Esophagus squamous epithelium (tissue), 5 donors: Measurements from ENCODE around the gene DNAJC12. TPM values are rescaled to one million over a fixed set of nuclear protein-coding genes. Genes with fewer than 3 reads are reported as not detected.

Experiments
- DNase-seq: peaks from one replicate; lab custom pipeline; 2025; lab: John Stamatoyannopoulos, UW
- H3K27ac ChIP-seq, 4 donors: fragments of 200-600 bp; sonication (generic); one replicate each; pipeline ENCODE4 v1.5.1; 2016 to 2019; ENCODE audit warnings: mild to moderate bottlenecking in 1 of 4
- H3K27me3 ChIP-seq, 4 donors: fragments of 200-600 bp; sonication (generic); 1 replicate in 3 of 4; 2 replicates in 1 of 4; pipeline versions ENCODE4 v1.5.1 to v1.6.0; 2017 to 2021; ENCODE audit warnings: antibody characterized with exemption in 1 of 4
- H3K36me3 ChIP-seq, 3 donors: fragments of 200-600 bp; sonication (generic); one replicate each; pipeline ENCODE4 v1.5.1; 2016 to 2019
- H3K4me1 ChIP-seq, 3 donors: fragments of 200-600 bp; sonication (generic); one replicate each; pipeline ENCODE4 v1.5.1; 2017 to 2019
- H3K4me3 ChIP-seq, 4 donors: fragments of 200-600 bp; sonication (generic); 1 replicate in 3 of 4; 2 replicates in 1 of 4; pipeline ENCODE4 v1.5.1; 2016 to 2019; ENCODE audit warnings: mild to moderate bottlenecking in 2 of 4, moderate library complexity in 1 of 4
- H3K9me3 ChIP-seq, 3 donors: fragments of 200-600 bp; sonication (generic); one replicate each; pipeline ENCODE4 v1.5.1; 2016 to 2019
- POLR2A ChIP-seq, 4 donors: fragments of 450-650 bp; IDR thresholded peaks; one replicate each; pipeline ENCODE4 v1.6.1; 2017; ENCODE audit warnings: antibody characterized with exemption in 4 of 4, mild to moderate bottlenecking in 4 of 4, moderate library complexity in 3 of 4
- WGBS, 2 donors: methylation state at CpG; one replicate each; pipeline ENCODE4 v1.1.5; 2018; 5-methylcytosine and 5-hydroxymethylcytosine counted together
- intact Hi-C: fragments of 100-400 bp; cut with DNase I; formaldehyde crosslinking; loops from one replicate; pipeline ENCODE4 v1.15.0; 2022
- total RNA-seq, 4 donors: library from RNA; depleted of rRNA; stranded (reverse); fragments of >200 nt; gene quantifications; one replicate each; pipeline ENCODE4 v1.1.0, GENCODE V29; 2016
- TF ChIP-seq, protein P1 (sequence below), 6 experiments: fragments of 450-650 bp in 4 of 6; fragments of 200-600 bp in 2 of 6; sonication (generic) in 2 of 6; IDR thresholded peaks; one replicate each; pipeline ENCODE4 v1.5.1; 2016 to 2019; ENCODE audit warnings: antibody characterized with exemption in 6 of 6, mild to moderate bottlenecking in 4 of 6, moderate library complexity in 4 of 6
- donor health status: DM: yes; HTN: yes; CAD: no.

Gene DNAJC12
- 1 to 10 TPM in 1 of 4 donors, under 1 TPM in 1, not detected in 2; 0.76 to 2.7 TPM for total RNA-seq

DNA sequence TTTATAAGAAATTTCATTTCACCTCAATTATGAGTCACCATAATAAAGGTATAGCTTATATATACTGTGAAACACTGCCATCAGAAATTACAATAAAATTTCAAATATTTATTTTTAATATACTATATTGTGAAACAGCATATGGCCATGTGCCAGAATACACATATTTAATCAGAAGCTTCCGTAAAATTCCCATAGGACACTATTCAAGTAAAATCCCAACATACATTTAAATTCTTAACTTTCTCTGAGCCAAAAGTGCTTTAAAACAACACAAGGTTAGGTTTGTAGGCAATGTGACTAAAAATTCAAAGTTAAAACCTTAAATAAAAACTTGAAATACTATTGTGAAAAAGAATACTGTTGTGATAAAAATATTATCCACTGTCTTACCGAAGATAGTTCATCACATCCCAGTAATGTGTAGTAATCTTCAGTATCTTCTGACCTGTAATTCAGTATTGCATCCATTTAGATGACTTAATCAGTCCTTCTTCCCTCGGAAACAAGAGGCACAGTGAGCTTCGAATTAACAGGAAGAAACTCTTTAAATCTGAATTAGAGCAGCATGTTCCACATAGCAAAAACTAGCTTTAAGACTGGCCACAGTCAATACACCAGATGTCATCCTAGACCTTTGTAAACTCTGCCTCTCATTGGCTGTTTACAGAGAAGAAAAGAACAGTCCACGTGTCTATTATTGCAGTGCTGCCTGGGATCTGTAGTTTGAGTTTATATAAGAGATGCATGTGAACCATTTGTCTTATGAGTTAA lies at the start of gene DNAJC12:
DNAJC12 (minus strand) TSS at position 648 of the 774 bp plus-strand sequence; CDS start at position 471, 177 bp downstream.
- Histone ChIP-seq H3K4me3 (peak within 1 kb of the TSS in 3 of 4 donors; percentile 8 to 59 (median 24)), H3K9me3 (no peaks in the 10 kb centered on the region), H3K4me1 (no peaks in the 10 kb centered on the region), H3K27me3 (no peaks in the 10 kb centered on the region), H3K27ac (peak within 1 kb of the TSS in 1 of 4 donors; percentile 52), H3K36me3 (no peaks in the 10 kb centered on the region)
- DNase-seq: no peak
- WGBS, 2 donors: 24 to 31% methylated on average over 5 of the region's 5 CpGs
- intact Hi-C loops: no loop called here
- no peak for TF ChIP-seq POLR2A (IDR thresholded peaks at IDR 0.05)
- TF ChIP-seq, protein P1, sequence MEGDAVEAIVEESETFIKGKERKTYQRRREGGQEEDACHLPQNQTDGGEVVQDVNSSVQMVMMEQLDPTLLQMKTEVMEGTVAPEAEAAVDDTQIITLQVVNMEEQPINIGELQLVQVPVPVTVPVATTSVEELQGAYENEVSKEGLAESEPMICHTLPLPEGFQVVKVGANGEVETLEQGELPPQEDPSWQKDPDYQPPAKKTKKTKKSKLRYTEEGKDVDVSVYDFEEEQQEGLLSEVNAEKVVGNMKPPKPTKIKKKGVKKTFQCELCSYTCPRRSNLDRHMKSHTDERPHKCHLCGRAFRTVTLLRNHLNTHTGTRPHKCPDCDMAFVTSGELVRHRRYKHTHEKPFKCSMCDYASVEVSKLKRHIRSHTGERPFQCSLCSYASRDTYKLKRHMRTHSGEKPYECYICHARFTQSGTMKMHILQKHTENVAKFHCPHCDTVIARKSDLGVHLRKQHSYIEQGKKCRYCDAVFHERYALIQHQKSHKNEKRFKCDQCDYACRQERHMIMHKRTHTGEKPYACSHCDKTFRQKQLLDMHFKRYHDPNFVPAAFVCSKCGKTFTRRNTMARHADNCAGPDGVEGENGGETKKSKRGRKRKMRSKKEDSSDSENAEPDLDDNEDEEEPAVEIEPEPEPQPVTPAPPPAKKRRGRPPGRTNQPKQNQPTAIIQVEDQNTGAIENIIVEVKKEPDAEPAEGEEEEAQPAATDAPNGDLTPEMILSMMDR (IDR thresholded peaks at IDR 0.05): no peak

DNA sequence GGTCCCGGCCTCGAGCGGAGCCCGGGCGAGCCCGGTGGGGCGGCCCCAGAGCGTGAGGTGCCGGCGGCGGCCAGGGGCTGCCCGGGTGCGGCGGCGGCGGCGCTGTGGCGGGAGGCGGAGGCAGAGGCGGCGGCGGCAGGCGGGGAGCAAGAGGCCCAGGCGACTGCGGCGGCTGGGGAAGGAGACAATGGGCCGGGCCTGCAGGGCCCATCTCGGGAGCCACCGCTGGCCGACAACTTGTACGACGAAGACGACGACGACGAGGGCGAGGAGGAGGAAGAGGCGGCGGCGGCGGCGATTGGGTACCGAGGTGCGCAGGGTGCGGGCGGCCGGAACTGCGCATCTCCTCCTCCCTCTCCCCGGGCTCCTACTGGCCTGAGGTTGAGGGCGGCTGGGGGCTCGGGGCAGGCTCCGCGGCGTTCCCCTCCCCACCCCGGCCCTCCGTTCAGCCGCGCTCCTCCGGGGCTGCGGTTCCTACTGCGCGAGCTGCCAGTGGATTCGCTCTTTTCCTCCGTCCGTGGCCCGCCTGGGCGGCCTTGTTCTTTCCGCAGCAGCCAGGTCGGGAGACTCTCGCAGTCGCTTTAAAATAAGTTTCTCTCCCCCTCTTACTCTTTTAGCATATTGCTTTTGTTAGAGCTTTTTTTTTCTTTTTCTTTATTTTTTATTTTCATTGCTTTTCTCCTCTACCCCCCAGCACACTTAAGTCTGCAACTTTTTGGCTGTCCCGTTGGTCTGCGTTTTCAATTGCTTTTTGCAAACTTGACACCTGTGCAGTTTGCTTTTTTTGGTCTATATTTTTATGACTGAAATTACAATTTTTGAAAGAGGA lies 47.1 kb upstream of the DNAJC12 start:
- Histone ChIP-seq H3K27me3 (no peaks in the 10 kb centered on the region), H3K27ac (peak overlapping the region; percentile 95 to 99 (median 96)), H3K9me3 (no peaks in the 10 kb centered on the region), H3K4me1 (peaks cover 0 to 36% (median 13%) of the 10 kb centered on the region in 3 donors), H3K4me3 (peak overlapping the region; percentile 59 to 92 (median 86)), H3K36me3 (peaks cover 0 to 33% (median 2%) of the 10 kb centered on the region in 3 donors)
- TF ChIP-seq, protein P1 (IDR thresholded peaks at IDR 0.05): no peak
- TF ChIP-seq POLR2A (IDR thresholded peaks at IDR 0.05): no peak
- peak; percentile 16 for DNase-seq
- 0 to 1% methylated on average over 23 to 27 of the region's 73 CpGs for WGBS, 2 donors
- intact Hi-C loops: loop anchor here (10.0 kb wide), 1 partner anchor 190 kb away; the partner anchor contains the start of gene HERC4

DNA sequence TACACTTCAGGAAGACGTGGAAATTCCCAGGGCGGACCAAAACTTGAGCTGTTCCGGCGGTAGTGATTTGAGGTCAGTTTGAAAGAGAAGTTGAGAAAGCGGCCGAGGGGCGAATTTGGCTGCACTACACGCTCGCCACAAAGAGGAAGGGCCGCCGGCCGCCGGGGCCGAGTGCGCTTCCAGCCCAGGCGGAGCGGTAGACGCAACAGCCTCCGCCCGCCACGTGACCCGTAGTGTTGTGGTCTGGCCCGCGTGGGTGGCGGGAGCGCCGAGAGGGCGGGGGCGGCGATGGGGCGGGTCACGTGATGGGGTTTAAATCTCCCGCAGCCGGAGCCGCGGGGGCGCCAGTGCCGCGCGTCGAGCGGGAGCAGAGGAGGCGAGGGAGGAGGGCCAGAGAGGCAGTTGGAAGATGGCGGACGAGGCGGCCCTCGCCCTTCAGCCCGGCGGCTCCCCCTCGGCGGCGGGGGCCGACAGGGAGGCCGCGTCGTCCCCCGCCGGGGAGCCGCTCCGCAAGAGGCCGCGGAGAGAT lies 46.4 kb upstream of the DNAJC12 start, which contains the start of gene SIRT1:
SIRT1 (plus strand) TSS at position 344 of the 529 bp plus-strand sequence; CDS start at position 410, 66 bp downstream.
- Histone ChIP-seq H3K9me3 (no peaks in the 10 kb centered on the region), H3K36me3 (peaks cover 0 to 27% (median 0%) of the 10 kb centered on the region in 3 donors), H3K27me3 (no peaks in the 10 kb centered on the region), H3K4me3 (peak within 1 kb of the TSS; percentile 59 to 92 (median 86)), H3K27ac (peak within 1 kb of the TSS; percentile 95 to 99 (median 96)), H3K4me1 (peaks cover 0 to 32% (median 13%) of the 10 kb centered on the region in 3 donors)
- TF ChIP-seq POLR2A (IDR thresholded peaks at IDR 0.05): peak in 3 of 4 donors; percentile 66 to 97 (median 96)
- TF ChIP-seq, protein P1 (IDR thresholded peaks at IDR 0.05): peak in 1 of 6 experiments; percentile 10
- peak; percentile 88 for DNase-seq
- intact Hi-C loops: loop anchor here (10.0 kb wide), 1 partner anchor 190 kb away; the partner anchor contains the start of gene HERC4
- 0 to 1% methylated on average over 7 to 15 of the region's 62 CpGs for WGBS, 2 donors

DNA sequence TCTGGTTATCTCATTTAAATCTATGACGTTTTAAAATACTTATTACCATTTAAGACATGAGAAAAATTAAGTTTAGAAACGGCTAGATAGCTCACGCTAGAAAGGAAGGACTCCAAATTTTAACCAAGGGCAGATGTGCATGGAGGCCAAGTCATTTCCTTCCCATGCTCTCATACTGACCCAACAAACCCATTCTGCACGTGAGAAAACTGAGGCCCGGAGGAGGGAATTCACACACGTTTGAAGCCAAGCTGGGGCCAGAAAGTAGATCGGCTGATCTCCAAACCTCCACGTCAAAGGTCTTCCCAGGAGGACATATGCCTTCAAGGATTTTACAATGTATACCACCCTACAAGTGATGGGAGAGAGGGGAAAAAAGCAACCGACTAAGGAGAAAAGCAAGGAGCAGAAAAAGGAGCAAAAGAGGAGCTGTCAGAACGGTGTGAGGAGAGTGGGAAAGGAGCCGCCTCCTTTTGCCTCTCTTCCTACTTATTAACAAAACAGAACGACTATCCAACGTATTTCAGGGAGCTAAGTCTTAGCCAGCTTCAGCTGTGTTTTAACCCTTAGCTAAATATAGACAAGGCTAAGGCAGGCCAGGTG lies 45.8 kb upstream of the DNAJC12 start:
- 15 to 24% methylated on average over 13 of the region's 13 CpGs for WGBS, 2 donors
- TF ChIP-seq POLR2A (IDR thresholded peaks at IDR 0.05): no peak
- TF ChIP-seq, protein P1 (IDR thresholded peaks at IDR 0.05): no peak
- H3K27ac ChIP-seq: peak overlapping the region; percentile 95 to 99 (median 96)
- peak overlapping the region; percentile 59 to 92 (median 86) for H3K4me3 ChIP-seq
- no peaks in the 10 kb centered on the region for H3K27me3 ChIP-seq
- peaks cover 0 to 21% (median 0%) of the 10 kb centered on the region in 3 donors for H3K36me3 ChIP-seq
- no peaks in the 10 kb centered on the region for H3K9me3 ChIP-seq
- peaks cover 0 to 32% (median 13%) of the 10 kb centered on the region in 3 donors for H3K4me1 ChIP-seq
- no peak for DNase-seq
- intact Hi-C loops: loop anchor here (10.0 kb wide), 1 partner anchor 191 kb away; the partner anchor contains the start of gene HERC4
